ENCODE results near the gene ZNF322. TPM values are rescaled to one million over a fixed set of nuclear protein-coding genes. Genes with fewer than 3 reads are reported as not detected.

ZNF322 gene
- total RNA-seq, 1 experiment from 2014 or later = 39.1 TPM

- H2BK15ac ChIP-seq (ENCODE audit: low read depth, low read length) = no peak overlapping the region
- H2BK5ac ChIP-seq (ENCODE audit: insufficient read length, low read length) = no peak overlapping the region
- no peak overlapping the region for H3K18ac ChIP-seq (ENCODE audit: insufficient read length, low read depth, low read length)
- Mint-ChIP-seq H3K4me1 (peaks cover 6 to 9% of the 10 kb centered on the region in 2 experiments), H3K9me3 (no peaks in the 10 kb centered on the region), H3K36me3 (ENCODE audit: insufficient read depth in 1 of 3, low read depth in 3 of 3) (peaks cover 5 to 18% (median 14%) of the 10 kb centered on the region in 3 experiments; a peak in 6 of 7 replicates), H3K4me3 (peak overlapping the region in 1 of 2 experiments; percentile 47; a peak in 2 of 5 replicates), H3K27me3 (ENCODE audit: low read depth) (peaks cover 3% of the 10 kb centered on the region; the same call in 1 of the 2 replicates), H3K27ac (no peak overlapping the region)
- WGBS (ENCODE audit: extremely low coverage, insufficient read length, low lambda C conversion rate) = no CpG with 5 or more reads among the region's 1 CpG
- no peaks in the 10 kb centered on the region for H3K9me3 ChIP-seq (ENCODE audit: control insufficient read depth, low read depth, low read length)
- H3K79me1 ChIP-seq (ENCODE audit: insufficient read depth, low read depth, low read length, poor library complexity, severe bottlenecking) = peaks cover 5% of the 10 kb centered on the region
- no peaks in the 10 kb centered on the region for H4K20me1 ChIP-seq (ENCODE audit: control insufficient read depth, insufficient read depth, insufficient read length)
- H3K4me1 ChIP-seq (ENCODE audit: insufficient read depth, low read length) = no peaks in the 10 kb centered on the region; the same call in 1 of the 2 replicates
- H3K27ac ChIP-seq (ENCODE audit: insufficient read length, low read depth, low read length) = no peak overlapping the region
- no peak overlapping the region for H3K56ac ChIP-seq (ENCODE audit: insufficient read length, low read depth, low read length)
- H2BK20ac ChIP-seq (ENCODE audit: low read depth, low read length, poor library complexity, severe bottlenecking) = no peak overlapping the region
- H3K4ac ChIP-seq (ENCODE audit: low read depth, low read length) = no peak overlapping the region
- no peak overlapping the region for H3K9ac ChIP-seq (ENCODE audit: extremely low read depth, insufficient read length, low read length)
- DNase-seq = no peak
- H4K5ac ChIP-seq (ENCODE audit: insufficient read length, low read depth, low read length) = no peak overlapping the region
- H2BK120ac ChIP-seq (ENCODE audit: low read depth, low read length, poor library complexity, severe bottlenecking) = no peak overlapping the region
- H3K4me2 ChIP-seq (ENCODE audit: insufficient read depth, insufficient read length, low read length) = no peak overlapping the region
- no peak overlapping the region for H2BK12ac ChIP-seq (ENCODE audit: insufficient read length, low read depth, low read length)
- H3K79me2 ChIP-seq (ENCODE audit: insufficient read depth, low read length) = peaks cover 3% of the 10 kb centered on the region; the same call in 1 of the 2 replicates
- no peak overlapping the region for H4K8ac ChIP-seq (replicated peaks; ENCODE audit: insufficient read length, low read depth, low read length)
- H3K23ac ChIP-seq (ENCODE audit: insufficient read length, low read depth, low read length) = no peak overlapping the region
- peaks cover 20% of the 10 kb centered on the region for H3K23me2 ChIP-seq (ENCODE audit: insufficient read length, low read depth, low read length, poor library complexity, severe bottlenecking)
- no peak overlapping the region for H3K14ac ChIP-seq (ENCODE audit: insufficient read depth, low read length)
- H2AK5ac ChIP-seq (ENCODE audit: insufficient read length, low read length) = no peak overlapping the region
- no peak overlapping the region for H3T11ph ChIP-seq (ENCODE audit: low read length)
- TF ChIP-seq CTCF (conservative IDR thresholded peaks at IDR 0.05) = no peak
- H3K27me3 ChIP-seq (ENCODE audit: insufficient read depth, low read length) = no peaks in the 10 kb centered on the region
- no peak overlapping the region for H4K91ac ChIP-seq (ENCODE audit: insufficient read length, low read depth, low read length)
- no peak overlapping the region for H2AFZ ChIP-seq (ENCODE audit: low read length)
Measured at GRCh38 chr6:26599134-26599533, 60.4 kb downstream of the ZNF322 start.
